Endothelial cell of umbilical vein (primary cell): Measurements from ENCODE around the gene WTAP. TPM values are rescaled to one million over a fixed set of nuclear protein-coding genes. Genes with fewer than 3 reads are reported as not detected.

Experiments
- BruUV-seq: library from RNA; stranded (reverse); fragments of 400-500 nt; replicated peaks from 2 replicates; lab custom pipeline; 2021; lab: Mats Ljungman, UMichigan
- CTCF ChIA-PET: fragments of 300-600, 350-600 bp; sonication (Branson Sonifier 250); formaldehyde crosslinking; loops from one replicate; lab custom pipeline; 2021; ENCODE audit warnings: antibody characterized with exemption, inconsistent platforms; lab: Charles Lee
- POLR2A ChIA-PET: fragments of 300-600, 350-600 bp; sonication (Branson Sonifier 250); formaldehyde crosslinking; loops from one replicate; lab custom pipeline; 2021; ENCODE audit warnings: antibody characterized with exemption, inconsistent platforms; lab: Charles Lee
- DNase-seq: peaks from one replicate; pipeline ENCODE4 v3.0.0-alpha.2; 2011; ENCODE audit warnings: low read depth, low spot score
- FAIRE-seq: peaks from 2 replicates; lab custom pipeline; 2011; peaks lifted over from hg19 to GRCh38; lab: Jason Lieb, UNC
- H2AFZ ChIP-seq: 2 replicates; pipeline ENCODE4 v1.6.0; 2012; ENCODE audit warnings: low read depth, low read length, control low read depth, inconsistent platforms
- H3K27ac ChIP-seq: 2 replicates; pipeline ENCODE4 v1.5.1; 2011; ENCODE audit warnings: low read depth, mild to moderate bottlenecking, control low read depth, low read length, moderate library complexity; ENCODE audit not compliant: insufficient read depth
- H3K27me3 ChIP-seq, 2 experiments: 2 replicates each; pipeline versions ENCODE4 v1.6.0 to v1.6.1; 2011; ENCODE audit warnings: low read length in 2 of 2, mixed read lengths in 1 of 2; ENCODE audit not compliant: control insufficient read depth in 2 of 2, insufficient read depth in 2 of 2
- H3K36me3 ChIP-seq, 2 experiments: 2 replicates in 1 of 2; 3 replicates in 1 of 2; pipeline ENCODE4 v1.5.1; 2011; ENCODE audit warnings: low read length in 2 of 2, mild to moderate bottlenecking in 1 of 2, moderate library complexity in 1 of 2; ENCODE audit not compliant: control insufficient read depth in 2 of 2, insufficient read depth in 2 of 2; ENCODE audit errors: extremely low read depth in 1 of 2
- H3K4me1 ChIP-seq: 3 replicates; pipeline ENCODE4 v1.5.1; 2011; ENCODE audit warnings: mild to moderate bottlenecking, low read length; ENCODE audit not compliant: control insufficient read depth, insufficient read depth; ENCODE audit errors: extremely low read depth
- H3K4me2 ChIP-seq: 2 replicates; pipeline ENCODE4 v1.6.1; 2011; ENCODE audit warnings: low read length, control low read depth, mixed read lengths; ENCODE audit not compliant: insufficient read depth
- H3K4me3 ChIP-seq, 3 experiments: fragments of 200-600 bp in 1 of 3; sonication (generic), shearing (Covaris generic) in 1 of 3; replicated peaks in 1 of 3; 2 replicates each; pipeline ENCODE4 v1.5.1; 2011 to 2016; ENCODE audit warnings: control low read depth in 3 of 3, low read length in 3 of 3, mild to moderate bottlenecking in 2 of 3, inconsistent platforms in 1 of 3, low read depth in 1 of 3, moderate library complexity in 1 of 3; ENCODE audit not compliant: insufficient read depth in 1 of 3
- H3K79me2 ChIP-seq: 2 replicates; pipeline ENCODE4 v1.6.0; 2012; ENCODE audit warnings: low read length, inconsistent platforms; ENCODE audit not compliant: control insufficient read depth, insufficient read depth
- H3K9ac ChIP-seq: replicated peaks from 2 replicates; pipeline ENCODE3; 2011; ENCODE audit warnings: low read length, control low read depth; ENCODE audit not compliant: insufficient read depth; ENCODE audit errors: extremely low read depth
- H3K9me1 ChIP-seq: replicated peaks from 3 replicates; pipeline ENCODE4 v1.6.0; 2011; ENCODE audit warnings: mild to moderate bottlenecking, low read length; ENCODE audit not compliant: control insufficient read depth, insufficient read depth; ENCODE audit errors: extremely low read depth
- H3K9me3 ChIP-seq: replicated peaks from 2 replicates; pipeline ENCODE4 v1.5.1; 2012; ENCODE audit warnings: low read length, inconsistent platforms; ENCODE audit not compliant: control insufficient read depth, insufficient read depth
- H4K20me1 ChIP-seq: replicated peaks from 2 replicates; pipeline ENCODE3; 2011; ENCODE audit warnings: mild to moderate bottlenecking, low read length; ENCODE audit not compliant: control insufficient read depth, insufficient read depth; ENCODE audit errors: extremely low read depth
- CTCF ChIP-seq, 2 donors: IDR thresholded peaks; 1 replicate in 1 of 2; 2 replicates in 1 of 2; pipeline ENCODE4 v1.5.1; 2011; ENCODE audit warnings: low read length in 2 of 2, mild to moderate bottlenecking in 2 of 2, moderate library complexity in 2 of 2, control low read depth in 1 of 2, inconsistent platforms in 1 of 2, low read depth in 1 of 2; ENCODE audit not compliant: insufficient read depth in 1 of 2; ENCODE audit errors: extremely low read depth in 1 of 2
- FOS ChIP-seq: IDR thresholded peaks from 2 replicates; pipeline ENCODE4 v1.6.1; 2011; ENCODE audit warnings: mild to moderate bottlenecking, low read length, moderate library complexity, borderline replicate concordance; ENCODE audit not compliant: insufficient read depth
- GATA2 ChIP-seq: IDR thresholded peaks from 2 replicates; pipeline ENCODE4 v1.7.0; 2011; ENCODE audit warnings: low read depth, mild to moderate bottlenecking, moderate library complexity, mixed read lengths, low read length; ENCODE audit not compliant: insufficient read length, insufficient read depth
- JUN ChIP-seq: IDR thresholded peaks from 2 replicates; pipeline ENCODE4 v1.6.1; 2011; ENCODE audit warnings: borderline replicate concordance, low read depth; ENCODE audit not compliant: insufficient read length, insufficient read depth
- MYC ChIP-seq: IDR thresholded peaks from one replicate; pipeline ENCODE4 v1.6.1; 2011; ENCODE audit warnings: mild to moderate bottlenecking, low read depth, low read length
- POLR2A ChIP-seq: IDR thresholded peaks from 2 replicates; pipeline ENCODE4 v1.6.1; 2012; ENCODE audit warnings: low read depth, mild to moderate bottlenecking, control low read depth, low read length
- POLR2AphosphoS5 ChIP-seq: IDR thresholded peaks from 2 replicates; pipeline ENCODE4 v1.6.1; 2012; ENCODE audit warnings: low read depth, mild to moderate bottlenecking, control low read depth, low read length, moderate library complexity; ENCODE audit not compliant: insufficient read depth
- dilution Hi-C: fragments of 300-500 bp; cut with MboI; formaldehyde crosslinking; loops from one replicate; pipeline ENCODE4 v1.15.0; 2019; ENCODE audit warnings: low sequenced_read_pairs; ENCODE audit not compliant: extremely low pct_ligation_motif_present
- intact Hi-C: fragments of 100-400 bp; cut with micrococcal nuclease; formaldehyde crosslinking; loops from one replicate; pipeline ENCODE4 v1.10.0; 2022
- polyA plus RNA-seq, 4 experiments: library from polyadenylated mRNA; depleted of rRNA in 3 of 4; stranded (reverse) in 3 of 4; unstranded in 1 of 4; fragments of >200 nt; gene quantifications; 2 replicates each; pipeline versions ENCODE4 v1.2.1 to v1.2.3, GENCODE V29; 2011 to 2012; ENCODE audit warnings: missing spikeins in 1 of 4
- total RNA-seq: library from RNA; stranded (reverse); gene quantifications from 2 replicates; pipeline ENCODE4 v1.2.3, GENCODE V29; 2021

Gene WTAP
- total and polyA plus RNA-seq, 2 donors (not counting 3 experiments of a cell fraction or from before 2014, with no cell fraction given), result 21.7 to 81.6 TPM

GRCh38 chr6:159682810-159683209 is 44.5 kb upstream of the WTAP start:
- no peak overlapping the region for H3K4me2 ChIP-seq
- H3K9me1 ChIP-seq, result no peaks in the 10 kb centered on the region
- H3K36me3 ChIP-seq, result peaks cover 0 to 2% of the 10 kb centered on the region in 2 experiments
- BruUV-seq, result no TSS peak
- H3K9me3 ChIP-seq, result no peaks in the 10 kb centered on the region
- H3K9ac ChIP-seq, result no peak overlapping the region
- no peaks in the 10 kb centered on the region for H4K20me1 ChIP-seq
- no peak overlapping the region for H3K4me3 ChIP-seq
- ChIA-PET POLR2A (no interaction called here), CTCF (interaction anchor here (1.0 to 1.7 kb wide), 2 partner anchors 9 to 27 kb away, joined by 5 to 15 read pairs; no protein-coding TSS in a partner anchor)
- no peak overlapping the region for H3K27ac ChIP-seq
- DNase-seq, result no peak
- peaks cover 18% of the 10 kb centered on the region for H3K4me1 ChIP-seq
- no peaks in the 10 kb centered on the region for H3K27me3 ChIP-seq
- intact Hi-C loops (no loop called here), dilution Hi-C loops (no loop called here)
- no peaks in the 10 kb centered on the region for H3K79me2 ChIP-seq
- no peak for FAIRE-seq
- H2AFZ ChIP-seq, result no peak overlapping the region
- TF ChIP-seq JUN, result no peak
- no peak for TF ChIP-seq POLR2A
- TF ChIP-seq FOS, result no peak
- TF ChIP-seq CTCF (IDR thresholded peaks at IDR 0.05; ENCODE audit: extremely low read depth in 1 of 2, insufficient read depth in 1 of 2, low read depth in 1 of 2, low read length in 2 of 2), result no peak
- no peak for TF ChIP-seq POLR2AphosphoS5
- no peak for TF ChIP-seq MYC

- intact Hi-C loops (no loop called here), dilution Hi-C loops (no loop called here)
- Histone ChIP-seq H4K20me1 (no peaks in the 10 kb centered on the region), H3K9me1 (no peaks in the 10 kb centered on the region), H3K4me1 (peaks cover 15% of the 10 kb centered on the region), H3K27ac (no peak overlapping the region), H2AFZ (no peak overlapping the region), H3K4me3 (no peak overlapping the region), H3K36me3 (peaks cover under 1 to 2% of the 10 kb centered on the region in 2 experiments), H3K9ac (no peak overlapping the region), H3K79me2 (peaks cover under 1% of the 10 kb centered on the region), H3K9me3 (no peaks in the 10 kb centered on the region), H3K4me2 (no peak overlapping the region), H3K27me3 (no peaks in the 10 kb centered on the region)
- ChIA-PET POLR2A (no interaction called here), CTCF (no interaction called here)
- no TSS peak for BruUV-seq
- TF ChIP-seq GATA2 (no peak), POLR2A (no peak)
- FAIRE-seq (no peak), DNase-seq (no peak)
Observed at GRCh38 chr6:159684013-159684304, 43.3 kb upstream of the WTAP start.
